K562 (cell line): ENCODE data around the gene PRR14L. TPM values are rescaled to one million over a fixed set of nuclear protein-coding genes. Genes with fewer than 3 reads are reported as not detected.

Experiments
- ATAC-seq: fragments of 200-7000 bp; cut with Tn5 transposase; 3 replicates; pipeline ENCODE4 v1.9.1; 2020; ENCODE audit warnings: moderate library complexity
- BruUV-seq: library from RNA; stranded (reverse); fragments of 400-500 nt; replicated peaks from 2 replicates; lab custom pipeline; 2021; lab: Mats Ljungman, UMichigan
- CTCF ChIA-PET: fragments of 300-600 bp; formaldehyde crosslinking; extraction: SDS; loops from one replicate; lab custom pipeline; 2021; ENCODE audit warnings: low intra/inter-chr PET ratio; lab: Yijun Ruan, JAX
- POLR2A ChIA-PET: fragments of 300-600, 350-650 bp; sonication (Branson Sonifier 250); formaldehyde crosslinking; extraction: SDS; loops from one replicate; lab custom pipeline; 2021; ENCODE audit warnings: antibody characterized with exemption, inconsistent platforms; lab: Yijun Ruan, JAX
- DNase-seq, 4 experiments: peaks; one replicate each; pipeline versions ENCODE4 v3.0.0 to v3.0.0-alpha.2; 2011 to 2018; ENCODE audit warnings: low spot score in 3 of 4, mixed read lengths in 3 of 4; ENCODE audit errors: extremely low read depth in 1 of 4
- FAIRE-seq: peaks from 2 replicates; lab custom pipeline; 2011; peaks lifted over from hg19 to GRCh38; lab: Jason Lieb, UNC
- H2AFZ ChIP-seq: 2 replicates; pipeline ENCODE4 v1.6.0; 2011; ENCODE audit warnings: low read depth, low read length, control low read depth, inconsistent platforms
- H3K27ac ChIP-seq: fragments of 200-600 bp; 3 replicates; pipeline ENCODE4 v1.8.0; 2011; ENCODE audit warnings: low read depth, mild to moderate bottlenecking, control low read depth, inconsistent platforms, low read length, moderate library complexity, mixed read lengths; ENCODE audit errors: extremely low read depth
- H3K27me3 ChIP-seq, 2 experiments: fragments of 300-600 bp in 1 of 2; 2 replicates in 1 of 2; 3 replicates in 1 of 2; pipeline versions ENCODE4 v1.6.0 to v1.8.0; 2011; ENCODE audit warnings: inconsistent platforms in 2 of 2, low read length in 2 of 2, mild to moderate bottlenecking in 1 of 2, mixed read lengths in 1 of 2, moderate library complexity in 1 of 2; ENCODE audit not compliant: control insufficient read depth in 2 of 2, insufficient read depth in 2 of 2
- H3K36me3 ChIP-seq: fragments of 300-600 bp; 3 replicates; pipeline ENCODE4 v1.8.0; 2011; ENCODE audit warnings: mild to moderate bottlenecking, low read length, inconsistent platforms; ENCODE audit not compliant: control insufficient read depth, insufficient read depth
- H3K4me1 ChIP-seq, 2 experiments: fragments of 200-600 bp in 1 of 2; replicated peaks in 1 of 2; 2 replicates in 1 of 2; 3 replicates in 1 of 2; pipeline versions ENCODE4 v1.5.1 to v1.8.0; 2011; ENCODE audit warnings: inconsistent platforms in 2 of 2, low read length in 2 of 2, mild to moderate bottlenecking in 1 of 2, mixed read lengths in 1 of 2, moderate library complexity in 1 of 2; ENCODE audit not compliant: control insufficient read depth in 2 of 2, insufficient read depth in 2 of 2
- H3K4me2 ChIP-seq: 2 replicates; pipeline ENCODE4 v1.6.1; 2011; ENCODE audit warnings: low read length, control low read depth, inconsistent platforms, mixed read lengths; ENCODE audit not compliant: insufficient read depth
- H3K4me3 ChIP-seq: fragments of 200-600 bp; sonication (generic), shearing (Covaris generic); 2 replicates; pipeline ENCODE4 v1.5.1; 2016; ENCODE audit warnings: control low read depth, inconsistent platforms
- H3K79me2 ChIP-seq: fragments of 200-600 bp; 3 replicates; pipeline ENCODE4 v1.8.0; 2011; ENCODE audit warnings: low read length, inconsistent platforms; ENCODE audit not compliant: control insufficient read depth, insufficient read depth
- H3K9ac ChIP-seq, 2 experiments: 2 replicates each; pipeline versions ENCODE4 v1.6.0 to v1.6.1; 2011; ENCODE audit warnings: low read depth in 2 of 2, low read length in 2 of 2, control low read depth in 1 of 2, inconsistent platforms in 1 of 2, mild to moderate bottlenecking in 1 of 2, mixed read lengths in 1 of 2; ENCODE audit not compliant: insufficient read depth in 1 of 2
- H3K9me1 ChIP-seq: one replicate; pipeline ENCODE4 v1.6.0; 2011; ENCODE audit warnings: inconsistent platforms, mild to moderate bottlenecking, low read length, moderate library complexity; ENCODE audit not compliant: control insufficient read depth, insufficient read depth
- H3K9me3 ChIP-seq: replicated peaks from 2 replicates; pipeline ENCODE4 v1.5.1; 2011; ENCODE audit warnings: low read depth, low read length, inconsistent platforms; ENCODE audit not compliant: control insufficient read depth, insufficient read depth
- H4K20me1 ChIP-seq: replicated peaks from 2 replicates; pipeline ENCODE4 v1.6.1; 2011; ENCODE audit warnings: low read length, inconsistent platforms, mixed read lengths; ENCODE audit not compliant: control insufficient read depth, insufficient read depth
- E2F3 ChIP-seq: fragments of 250-450 bp; sonication (Bioruptor Pico); IDR thresholded peaks from 2 replicates; pipeline ENCODE4 v1.4.0; 2020; ENCODE audit warnings: mild to moderate bottlenecking
- MED1 ChIP-seq: sonication (generic); formaldehyde crosslinking; IDR thresholded peaks from 2 replicates; pipeline ENCODE4 v1.8.1; 2023; ENCODE audit warnings: missing genetic modification reagents, borderline replicate concordance
- NFATC3 ChIP-seq: fragments of 450-650 bp; IDR thresholded peaks from 2 replicates; pipeline ENCODE4 v1.6.1; 2017; ENCODE audit warnings: mild to moderate bottlenecking
- RBFOX2 ChIP-seq: fragments of 200-400 bp; formaldehyde crosslinking; IDR thresholded peaks from 2 replicates; pipeline ENCODE4 v1.6.1; 2017; ENCODE audit warnings: low read depth, mild to moderate bottlenecking, low read length, moderate library complexity
- RBM22 ChIP-seq: fragments of 200-400 bp; formaldehyde crosslinking; IDR thresholded peaks from 2 replicates; pipeline ENCODE4 v1.6.1; 2018; ENCODE audit warnings: low read length, low read depth; ENCODE audit not compliant: poor library complexity, severe bottlenecking
- ZNF134 ChIP-seq: fragments of 250-450 bp; sonication (Bioruptor Pico); conservative IDR thresholded peaks from 2 replicates; pipeline ENCODE4 v1.4.0; 2020
- ZNF445 ChIP-seq: fragments of 250-450 bp; sonication (Bioruptor Pico); IDR thresholded peaks from 2 replicates; pipeline ENCODE4 v1.4.0; 2020; ENCODE audit warnings: low read depth, mild to moderate bottlenecking, moderate library complexity
- ZNF764 ChIP-seq: fragments of 250-450 bp; sonication (Bioruptor Pico); IDR thresholded peaks from 2 replicates; pipeline ENCODE4 v1.4.0; 2020; ENCODE audit warnings: low read depth, mild to moderate bottlenecking, moderate library complexity
- WGBS: fragments of 100-300 bp; shearing (Covaris generic); methylation state at CpG from one replicate; pipeline ENCODE4 v1.1.6; 2016; ENCODE audit warnings: low coverage, mixed read lengths; ENCODE audit not compliant: insufficient coverage; ENCODE audit errors: missing lambda C conversion rate; 5-methylcytosine and 5-hydroxymethylcytosine counted together
- in situ Hi-C: fragments of 300-500 bp; cut with MboI; formaldehyde crosslinking; loops from 4 replicates; pipeline ENCODE4 v1.15.0; 2018; ENCODE audit warnings: inconsistent platforms, mixed read lengths
- intact Hi-C: fragments of 100-400 bp; cut with micrococcal nuclease; formaldehyde crosslinking; loops from 2 replicates; pipeline ENCODE4 v1.14.2; 2022
- polyA plus RNA-seq, 8 experiments: library from polyadenylated mRNA; depleted of rRNA in 4 of 8; stranded (reverse) in 5 of 8; unstranded in 3 of 8; fragments of >200 nt; fragmentation: Nextera tagmentation in 2 of 8; fragmentation: Illumina TruSeq in 1 of 8; extraction: Ambion mirVana in 2 of 8; extraction: Trizol in 1 of 8; gene quantifications; 2 replicates each; pipeline versions ENCODE4 v1.2.1 to v1.2.3, GENCODE V29; 2011 to 2014; ENCODE audit warnings: inconsistent platforms in 1 of 8, missing spikeins in 1 of 8
- total RNA-seq, 7 experiments: library from RNA; depleted of rRNA in 6 of 7; stranded (reverse); fragments of >200 nt in 6 of 7; fragmentation: Illumina TruSeq in 2 of 7; extraction: Trizol in 2 of 7; gene quantifications; 2 replicates each; pipeline versions ENCODE4 v1.2.1 to v1.2.3, GENCODE V29; 2011 to 2021; ENCODE audit warnings: low replicate concordance in 1 of 7
- TF ChIP-seq, protein P1 (sequence below): fragments of 450-650 bp; formaldehyde crosslinking; IDR thresholded peaks from 2 replicates; pipeline ENCODE4 v1.4.0; 2020; ENCODE audit warnings: mild to moderate bottlenecking, moderate library complexity

The PRR14L gene
- total and polyA plus RNA-seq, 9 of the 15 experiments (the other 6 are each of a cell fraction or from before 2014, with no cell fraction given) = 2.8 to 36.3 (median 12.3) TPM

DNA sequence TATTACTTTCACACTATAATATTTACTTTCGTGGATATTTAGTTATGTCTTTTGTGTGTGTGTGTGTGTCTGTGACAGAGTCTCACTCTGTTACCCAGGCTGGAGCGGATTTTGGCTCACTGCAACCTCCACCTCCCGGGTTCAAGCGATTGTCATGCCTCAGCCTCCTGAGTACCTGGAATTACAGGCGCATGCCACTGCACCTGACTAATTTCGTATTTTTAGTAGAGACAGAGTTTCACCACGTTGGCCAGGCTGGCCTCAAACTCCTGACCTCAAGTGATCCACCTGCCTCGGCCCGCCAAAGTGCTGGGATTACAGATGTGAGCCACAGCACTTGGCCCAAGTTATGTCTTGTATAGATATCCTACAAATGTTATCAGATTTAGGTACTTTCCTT, 97.8 kb downstream of the PRR14L start:
- ATAC-seq = no peak
- no peak for FAIRE-seq
- Histone ChIP-seq H4K20me1 (0 out of 2 replicates have a peak, but pooled peaks cover 3% of the 10 kb centered on the region), H3K79me2 (peaks cover 30% of the 10 kb centered on the region), H3K27ac (no peak overlapping the region), H2AFZ (no peak overlapping the region), H3K4me3 (no peak overlapping the region), H3K9me1 (no peaks in the 10 kb centered on the region), H3K36me3 (peaks cover 15% of the 10 kb centered on the region; the same call in 2 of the 3 replicates), H3K27me3 (no peaks in the 10 kb centered on the region), H3K4me1 (peaks cover 13% of the 10 kb centered on the region in 2 experiments; a peak in 4 of 5 replicates), H3K9ac (no peak overlapping the region), H3K9me3 (no peaks in the 10 kb centered on the region), H3K4me2 (no peak overlapping the region)
- TF ChIP-seq RBM22 = no peak
- no peak for TF ChIP-seq ZNF445 (CRISPR knock-in tag)
- TF ChIP-seq, protein P1, sequence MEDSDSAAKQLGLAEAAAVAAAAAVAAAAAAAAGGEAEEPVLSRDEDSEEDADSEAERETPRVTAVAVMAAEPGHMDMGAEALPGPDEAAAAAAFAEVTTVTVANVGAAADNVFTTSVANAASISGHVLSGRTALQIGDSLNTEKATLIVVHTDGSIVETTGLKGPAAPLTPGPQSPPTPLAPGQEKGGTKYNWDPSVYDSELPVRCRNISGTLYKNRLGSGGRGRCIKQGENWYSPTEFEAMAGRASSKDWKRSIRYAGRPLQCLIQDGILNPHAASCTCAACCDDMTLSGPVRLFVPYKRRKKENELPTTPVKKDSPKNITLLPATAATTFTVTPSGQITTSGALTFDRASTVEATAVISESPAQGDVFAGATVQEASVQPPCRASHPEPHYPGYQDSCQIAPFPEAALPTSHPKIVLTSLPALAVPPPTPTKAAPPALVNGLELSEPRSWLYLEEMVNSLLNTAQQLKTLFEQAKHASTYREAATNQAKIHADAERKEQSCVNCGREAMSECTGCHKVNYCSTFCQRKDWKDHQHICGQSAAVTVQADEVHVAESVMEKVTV (CRISPR knock-in tag) = no peak
- no peak for TF ChIP-seq MED1 (CRISPR knock-in tag)
- no peak for TF ChIP-seq RBFOX2
- no peak for TF ChIP-seq NFATC3
- TF ChIP-seq ZNF764 (CRISPR knock-in tag) = no peak
- no peak for TF ChIP-seq ZNF134 (CRISPR knock-in tag)
- no peak for TF ChIP-seq E2F3 (CRISPR knock-in tag)
- WGBS = 77% methylated on average over 9 of the region's 9 CpGs
- ChIA-PET CTCF (no interaction called here), POLR2A (interaction anchor here (0.6 kb wide), 1 partner anchor 18 kb away, joined by 3 read pairs; no protein-coding TSS in a partner anchor)
- intact Hi-C loops (no loop called here), in situ Hi-C loops (no loop called here)
- BruUV-seq = no TSS peak
- no peak for DNase-seq
